GM23338 (cell line): Measurements from ENCODE around the gene HAGH. TPM values are rescaled to one million over a fixed set of nuclear protein-coding genes. Genes with fewer than 3 reads are reported as not detected.

Experiments used
- ATAC-seq: fragments of 200-7000 bp; cut with Tn5 transposase; 3 replicates; pipeline ENCODE4 v1.9.1; 2020
- DNase-seq: peaks from one replicate; pipeline ENCODE4 v3.0.0-alpha.2; 2015; ENCODE audit warnings: low spot score
- H2AFZ ChIP-seq: fragments of 200-600 bp; sonication (generic); 2 replicates; pipeline ENCODE4 v1.8.0; 2016; ENCODE audit warnings: antibody characterized with exemption, mild to moderate bottlenecking, moderate library complexity
- H3F3A ChIP-seq: fragments of 200-600 bp; sonication (generic); replicated peaks from 2 replicates; pipeline ENCODE4 v1.8.0; 2017; ENCODE audit warnings: antibody characterized with exemption, mixed run types, low read depth
- H3K27ac ChIP-seq: fragments of 200-600 bp; sonication (generic); 2 replicates; pipeline ENCODE4 v1.6.1; 2016; ENCODE audit warnings: low read depth
- H3K27me3 ChIP-seq: fragments of 200-600 bp; sonication (generic); 2 replicates; pipeline ENCODE4 v1.8.0; 2016; ENCODE audit warnings: mild to moderate bottlenecking, mixed run types, moderate library complexity; ENCODE audit not compliant: insufficient read depth
- H3K36me3 ChIP-seq: fragments of 200-600 bp; sonication (generic); 2 replicates; pipeline ENCODE4 v1.8.0; 2016; ENCODE audit warnings: mild to moderate bottlenecking; ENCODE audit not compliant: insufficient read depth
- H3K4me1 ChIP-seq: fragments of 200-600 bp; sonication (generic); 2 replicates; pipeline ENCODE4 v1.8.0; 2016; ENCODE audit warnings: mild to moderate bottlenecking, moderate library complexity; ENCODE audit not compliant: insufficient read depth
- H3K4me2 ChIP-seq: fragments of 200-600 bp; sonication (generic); 2 replicates; pipeline ENCODE4 v1.7.1; 2017; ENCODE audit warnings: mixed run types
- H3K4me3 ChIP-seq: fragments of 200-600 bp; sonication (generic); 2 replicates; pipeline ENCODE4 v1.6.1; 2016; ENCODE audit warnings: mixed run types
- H3K79me2 ChIP-seq: fragments of 200-600 bp; sonication (generic); replicated peaks from 2 replicates; pipeline ENCODE4 v1.8.0; 2017; ENCODE audit warnings: mild to moderate bottlenecking; ENCODE audit not compliant: insufficient read depth
- H3K9me2 ChIP-seq: fragments of 200-600 bp; sonication (generic); 2 replicates; pipeline ENCODE4 v1.8.0; 2017; ENCODE audit not compliant: insufficient read depth
- H4K20me1 ChIP-seq: fragments of 200-600 bp; sonication (generic); replicated peaks from 2 replicates; pipeline ENCODE4 v1.8.0; 2017; ENCODE audit warnings: mild to moderate bottlenecking; ENCODE audit not compliant: insufficient read depth
- H3K27ac Mint-ChIP-seq: 2 replicates; pipeline ENCODE4 v1.8.0; 2020; ENCODE audit warnings: inconsistent platforms, mild to moderate bottlenecking, moderate library complexity, mixed read lengths
- H3K27me3 Mint-ChIP-seq: 3 replicates; pipeline ENCODE4 v1.8.0; 2022; ENCODE audit warnings: low read depth, mild to moderate bottlenecking, moderate library complexity, mixed read lengths, inconsistent platforms; ENCODE audit not compliant: insufficient read depth, poor library complexity
- H3K36me3 Mint-ChIP-seq: 3 replicates; pipeline ENCODE4 v1.8.0; 2021; ENCODE audit warnings: low read depth, mild to moderate bottlenecking, inconsistent platforms, moderate library complexity, mixed read lengths
- H3K4me1 Mint-ChIP-seq: 3 replicates; pipeline ENCODE4 v1.8.0; 2020; ENCODE audit warnings: mild to moderate bottlenecking, inconsistent platforms, mixed read lengths
- H3K4me3 Mint-ChIP-seq: 3 replicates; pipeline ENCODE4 v1.8.0; 2021; ENCODE audit warnings: moderate library complexity, mild to moderate bottlenecking, inconsistent platforms, mixed read lengths
- H3K9me3 Mint-ChIP-seq: 3 replicates; pipeline ENCODE4 v1.8.0; 2020; ENCODE audit warnings: moderate library complexity, mild to moderate bottlenecking, inconsistent platforms, mixed read lengths
- CREB1 ChIP-seq: fragments of 250-450 bp; sonication (Bioruptor Pico); IDR thresholded peaks from 2 replicates; pipeline ENCODE4 v1.5.0; 2020; ENCODE audit warnings: low read depth, mild to moderate bottlenecking, moderate library complexity
- EZH2phosphoT487 ChIP-seq: fragments of 200-600 bp; sonication (generic); IDR thresholded peaks from one replicate; pipeline ENCODE4 v1.8.1; 2018; ENCODE audit warnings: antibody characterized with exemption; ENCODE audit not compliant: unreplicated experiment
- JUNB ChIP-seq: IDR thresholded peaks from one replicate; pipeline ENCODE4 v1.6.1; 2016; ENCODE audit warnings: antibody characterized with exemption; ENCODE audit not compliant: unreplicated experiment
- NANOG ChIP-seq: IDR thresholded peaks from 2 replicates; pipeline ENCODE4 v1.6.1; 2016; ENCODE audit warnings: antibody characterized with exemption, borderline replicate concordance
- STAT1 ChIP-seq: IDR thresholded peaks from one replicate; pipeline ENCODE4 v1.6.1; 2016; ENCODE audit warnings: antibody characterized with exemption; ENCODE audit not compliant: unreplicated experiment
- ZNF114 ChIP-seq: fragments of 250-450 bp; sonication (Bioruptor Pico); IDR thresholded peaks from 2 replicates; pipeline ENCODE4 v1.5.0; 2020; ENCODE audit warnings: mild to moderate bottlenecking, moderate library complexity
- ZNF331 ChIP-seq: fragments of 250-450 bp; sonication (Bioruptor Pico); IDR thresholded peaks from 2 replicates; pipeline ENCODE4 v1.5.0; 2020; ENCODE audit warnings: low read depth, mild to moderate bottlenecking, moderate library complexity
- polyA plus RNA-seq: library from polyadenylated mRNA; unstranded; fragments of >200 nt; fragmentation: Nextera tagmentation; extraction: Ambion mirVana; gene quantifications from 2 replicates; pipeline ENCODE4 v1.2.1, GENCODE V29; 2016
- total RNA-seq: library from RNA; depleted of rRNA; stranded (reverse); fragments of >200 nt; shearing (Covaris generic); gene quantifications from 2 replicates; pipeline ENCODE4 v1.2.3, GENCODE V29; 2014
- TF ChIP-seq, protein P1 (sequence below): IDR thresholded peaks from 2 replicates; pipeline ENCODE4 v1.6.1; 2016; ENCODE audit warnings: antibody characterized with exemption
- TF ChIP-seq, protein P2 (sequence below): IDR thresholded peaks from one replicate; pipeline ENCODE4 v1.6.1; 2018; ENCODE audit warnings: antibody characterized with exemption; ENCODE audit not compliant: unreplicated experiment
- TF ChIP-seq, protein P3 (sequence below), 2 experiments: fragments of 200-600 bp in 1 of 2; sonication (generic) in 1 of 2; conservative IDR thresholded peaks; 2 replicates each; pipeline versions ENCODE4 v1.5.1 to v1.6.1; 2016 to 2017; ENCODE audit warnings: antibody characterized with exemption in 2 of 2, low read depth in 2 of 2, mild to moderate bottlenecking in 2 of 2, moderate library complexity in 1 of 2

Gene HAGH
- total and polyA plus RNA-seq, 2 experiments from 2014 or later = 24.7 to 28.9 TPM

DNA sequence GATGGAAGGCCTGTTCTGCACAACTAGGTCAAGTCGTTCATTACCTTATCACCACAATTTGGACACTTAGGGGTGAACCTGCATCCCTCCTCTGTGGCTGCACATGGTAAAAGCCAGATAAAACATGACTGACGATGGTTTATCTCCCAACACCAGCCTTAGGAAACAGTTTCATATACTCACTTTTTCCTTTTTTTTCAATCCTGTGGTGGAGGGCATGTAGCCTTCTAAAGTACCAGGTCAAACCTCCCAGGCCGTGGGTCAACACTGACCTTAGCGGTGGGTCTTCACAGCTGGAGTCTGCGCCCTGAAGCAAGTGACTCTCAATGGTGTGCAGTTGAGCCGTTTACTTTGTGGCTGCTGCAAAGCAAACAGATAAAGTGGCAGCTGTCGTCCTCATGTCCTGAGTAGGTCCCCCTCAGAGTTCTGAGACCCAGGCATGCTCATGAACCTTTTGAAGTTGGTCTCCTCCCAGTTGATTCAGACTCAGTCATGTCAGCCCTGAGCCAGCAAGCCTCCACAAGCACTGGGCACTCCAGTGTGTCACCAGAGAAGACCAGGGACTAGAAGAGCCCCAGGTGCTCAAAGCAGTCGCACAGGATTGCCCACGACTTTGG, 6.3 kb upstream of the HAGH start:
- Histone ChIP-seq H3F3A (no peaks in the 10 kb centered on the region), H3K4me2 (no peak overlapping the region), H3K27me3 (no peaks in the 10 kb centered on the region), H4K20me1 (no peaks in the 10 kb centered on the region; the same call in 1 of the 2 replicates), H3K4me1 (peaks cover 13% of the 10 kb centered on the region; the same call in 1 of the 2 replicates), H2AFZ (no peak overlapping the region), H3K79me2 (peaks cover 12% of the 10 kb centered on the region), H3K4me3 (no peak overlapping the region), H3K9me2 (no peaks in the 10 kb centered on the region), H3K27ac (no peak overlapping the region), H3K36me3 (no peaks in the 10 kb centered on the region)
- Mint-ChIP-seq H3K9me3 (no peaks in the 10 kb centered on the region; the same call in 2 of the 3 replicates), H3K4me1 (peaks cover 6% of the 10 kb centered on the region; the same call in 2 of the 3 replicates), H3K27me3 (peaks cover 8% of the 10 kb centered on the region), H3K4me3 (no peak overlapping the region), H3K27ac (no peak overlapping the region), H3K36me3 (no peaks in the 10 kb centered on the region)
- TF ChIP-seq ZNF114 (CRISPR knock-in tag) (no peak), NANOG (no peak), STAT1 (no peak), JUNB (no peak), EZH2phosphoT487 (no peak), ZNF331 (no peak)
- TF ChIP-seq, protein P1, sequence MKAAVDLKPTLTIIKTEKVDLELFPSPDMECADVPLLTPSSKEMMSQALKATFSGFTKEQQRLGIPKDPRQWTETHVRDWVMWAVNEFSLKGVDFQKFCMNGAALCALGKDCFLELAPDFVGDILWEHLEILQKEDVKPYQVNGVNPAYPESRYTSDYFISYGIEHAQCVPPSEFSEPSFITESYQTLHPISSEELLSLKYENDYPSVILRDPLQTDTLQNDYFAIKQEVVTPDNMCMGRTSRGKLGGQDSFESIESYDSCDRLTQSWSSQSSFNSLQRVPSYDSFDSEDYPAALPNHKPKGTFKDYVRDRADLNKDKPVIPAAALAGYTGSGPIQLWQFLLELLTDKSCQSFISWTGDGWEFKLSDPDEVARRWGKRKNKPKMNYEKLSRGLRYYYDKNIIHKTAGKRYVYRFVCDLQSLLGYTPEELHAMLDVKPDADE = no peak
- TF ChIP-seq, protein P2, sequence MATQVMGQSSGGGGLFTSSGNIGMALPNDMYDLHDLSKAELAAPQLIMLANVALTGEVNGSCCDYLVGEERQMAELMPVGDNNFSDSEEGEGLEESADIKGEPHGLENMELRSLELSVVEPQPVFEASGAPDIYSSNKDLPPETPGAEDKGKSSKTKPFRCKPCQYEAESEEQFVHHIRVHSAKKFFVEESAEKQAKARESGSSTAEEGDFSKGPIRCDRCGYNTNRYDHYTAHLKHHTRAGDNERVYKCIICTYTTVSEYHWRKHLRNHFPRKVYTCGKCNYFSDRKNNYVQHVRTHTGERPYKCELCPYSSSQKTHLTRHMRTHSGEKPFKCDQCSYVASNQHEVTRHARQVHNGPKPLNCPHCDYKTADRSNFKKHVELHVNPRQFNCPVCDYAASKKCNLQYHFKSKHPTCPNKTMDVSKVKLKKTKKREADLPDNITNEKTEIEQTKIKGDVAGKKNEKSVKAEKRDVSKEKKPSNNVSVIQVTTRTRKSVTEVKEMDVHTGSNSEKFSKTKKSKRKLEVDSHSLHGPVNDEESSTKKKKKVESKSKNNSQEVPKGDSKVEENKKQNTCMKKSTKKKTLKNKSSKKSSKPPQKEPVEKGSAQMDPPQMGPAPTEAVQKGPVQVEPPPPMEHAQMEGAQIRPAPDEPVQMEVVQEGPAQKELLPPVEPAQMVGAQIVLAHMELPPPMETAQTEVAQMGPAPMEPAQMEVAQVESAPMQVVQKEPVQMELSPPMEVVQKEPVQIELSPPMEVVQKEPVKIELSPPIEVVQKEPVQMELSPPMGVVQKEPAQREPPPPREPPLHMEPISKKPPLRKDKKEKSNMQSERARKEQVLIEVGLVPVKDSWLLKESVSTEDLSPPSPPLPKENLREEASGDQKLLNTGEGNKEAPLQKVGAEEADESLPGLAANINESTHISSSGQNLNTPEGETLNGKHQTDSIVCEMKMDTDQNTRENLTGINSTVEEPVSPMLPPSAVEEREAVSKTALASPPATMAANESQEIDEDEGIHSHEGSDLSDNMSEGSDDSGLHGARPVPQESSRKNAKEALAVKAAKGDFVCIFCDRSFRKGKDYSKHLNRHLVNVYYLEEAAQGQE = no peak
- ATAC-seq = no peak
- DNase-seq = no peak

DNA sequence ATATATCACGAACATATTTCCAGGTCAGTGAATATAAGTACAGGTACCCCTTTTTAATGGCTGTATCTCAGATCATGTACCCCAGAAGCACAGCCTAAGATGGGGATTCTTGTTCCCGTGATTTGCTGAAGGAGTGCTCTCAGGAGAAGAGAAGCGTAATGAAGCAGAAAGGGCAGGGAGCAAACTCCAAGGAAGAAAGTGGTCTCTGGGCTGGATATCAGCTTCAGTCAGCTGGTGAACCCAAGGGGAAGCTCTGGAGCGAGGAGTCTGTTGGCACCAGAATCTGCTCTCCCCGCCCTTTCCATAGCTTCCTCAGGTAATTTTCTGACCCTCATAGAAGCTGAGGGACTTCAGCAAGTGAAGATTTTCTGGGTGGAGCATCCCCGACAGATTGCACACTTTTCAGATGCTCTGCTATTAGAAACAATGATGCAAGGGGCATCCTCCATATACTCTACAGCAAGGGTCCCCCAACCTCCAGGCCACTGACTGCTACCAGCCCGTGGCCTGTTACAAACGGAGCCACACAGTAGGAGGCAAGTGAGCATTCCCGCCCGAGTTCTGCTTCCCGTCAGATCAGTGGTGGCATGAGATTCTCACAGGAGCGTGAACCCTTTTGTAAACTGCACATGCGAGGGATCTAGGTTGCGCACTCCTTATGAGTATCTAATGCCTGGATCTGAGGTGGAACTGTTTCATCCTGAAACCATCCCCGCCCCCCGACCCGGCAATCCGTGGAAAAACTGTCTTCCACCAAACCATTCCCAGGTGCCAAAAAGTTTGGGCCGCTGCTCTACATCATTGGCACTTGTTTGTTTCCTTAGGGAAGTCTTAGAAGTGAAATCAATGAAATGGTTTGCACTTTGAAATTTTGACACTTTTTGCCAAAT, 4.8 kb upstream of the HAGH start:
- Histone ChIP-seq H3K4me2 (no peak overlapping the region), H3F3A (no peaks in the 10 kb centered on the region), H4K20me1 (no peaks in the 10 kb centered on the region; the same call in 1 of the 2 replicates), H3K27me3 (no peaks in the 10 kb centered on the region), H3K79me2 (peaks cover 19% of the 10 kb centered on the region), H3K4me3 (no peak overlapping the region), H3K36me3 (no peaks in the 10 kb centered on the region), H3K9me2 (no peaks in the 10 kb centered on the region), H2AFZ (no peak overlapping the region), H3K4me1 (peaks cover 17% of the 10 kb centered on the region; the same call in 1 of the 2 replicates), H3K27ac (no peak overlapping the region)
- no peak for DNase-seq
- peaks cover 21% of the 10 kb centered on the region for H3K27me3 Mint-ChIP-seq
- H3K27ac Mint-ChIP-seq = no peak overlapping the region
- H3K9me3 Mint-ChIP-seq = peaks cover 3% of the 10 kb centered on the region; the same call in 2 of the 3 replicates
- no peak overlapping the region for H3K4me3 Mint-ChIP-seq
- H3K36me3 Mint-ChIP-seq = peaks cover 2% of the 10 kb centered on the region; the same call in 1 of the 3 replicates
- peaks cover 9% of the 10 kb centered on the region for H3K4me1 Mint-ChIP-seq
- ATAC-seq = no peak
- TF ChIP-seq, protein P1 = no peak
- TF ChIP-seq, protein P3, sequence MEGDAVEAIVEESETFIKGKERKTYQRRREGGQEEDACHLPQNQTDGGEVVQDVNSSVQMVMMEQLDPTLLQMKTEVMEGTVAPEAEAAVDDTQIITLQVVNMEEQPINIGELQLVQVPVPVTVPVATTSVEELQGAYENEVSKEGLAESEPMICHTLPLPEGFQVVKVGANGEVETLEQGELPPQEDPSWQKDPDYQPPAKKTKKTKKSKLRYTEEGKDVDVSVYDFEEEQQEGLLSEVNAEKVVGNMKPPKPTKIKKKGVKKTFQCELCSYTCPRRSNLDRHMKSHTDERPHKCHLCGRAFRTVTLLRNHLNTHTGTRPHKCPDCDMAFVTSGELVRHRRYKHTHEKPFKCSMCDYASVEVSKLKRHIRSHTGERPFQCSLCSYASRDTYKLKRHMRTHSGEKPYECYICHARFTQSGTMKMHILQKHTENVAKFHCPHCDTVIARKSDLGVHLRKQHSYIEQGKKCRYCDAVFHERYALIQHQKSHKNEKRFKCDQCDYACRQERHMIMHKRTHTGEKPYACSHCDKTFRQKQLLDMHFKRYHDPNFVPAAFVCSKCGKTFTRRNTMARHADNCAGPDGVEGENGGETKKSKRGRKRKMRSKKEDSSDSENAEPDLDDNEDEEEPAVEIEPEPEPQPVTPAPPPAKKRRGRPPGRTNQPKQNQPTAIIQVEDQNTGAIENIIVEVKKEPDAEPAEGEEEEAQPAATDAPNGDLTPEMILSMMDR (conservative IDR thresholded peaks at IDR 0.05; ENCODE audit: low read depth in 2 of 2) = no peak
- TF ChIP-seq, protein P2 = no peak
- TF ChIP-seq ZNF331 = no peak
- TF ChIP-seq CREB1 (CRISPR knock-in tag) = no peak
